ENCODE results near the gene CCDC69.
A peak's percentile ranks its signal among the peaks of the same experiment; 100 is the strongest.

The CCDC69 gene

GRCh38 chr5:151164687-151165392 is 59.1 kb downstream of the CCDC69 start:
- DNase-seq (ENCODE audit: low spot score) = peak; percentile 73

GRCh38 chr5:151162776-151163175 is 61.1 kb downstream of the CCDC69 start:
- no peak for DNase-seq (ENCODE audit: low spot score)

- DNase-seq (ENCODE audit: low spot score) = no peak
Measured at GRCh38 chr5:151159649-151160373, 64.1 kb downstream of the CCDC69 start.

GRCh38 chr5:151158287-151158661 is 65.6 kb downstream of the CCDC69 start:
- DNase-seq (ENCODE audit: low spot score) = no peak

- peak; percentile 80 for DNase-seq (ENCODE audit: low spot score)
Measured at GRCh38 chr5:151157426-151158286, 66.2 kb downstream of the CCDC69 start, which contains the start of gene ANXA6. ANXA6 (minus strand) TSS chr5:151157779; CDS start chr5:151147901, 9,878 bp downstream.

- no peak for DNase-seq (ENCODE audit: low spot score)
Measured at GRCh38 chr5:151156507-151157420, 67.1 kb downstream of the CCDC69 start.

- DNase-seq (ENCODE audit: low spot score) = no peak
Measured at GRCh38 chr5:151155775-151156506, 68.0 kb downstream of the CCDC69 start.

GRCh38 chr5:151154931-151155774 is 68.7 kb downstream of the CCDC69 start:
- DNase-seq (ENCODE audit: low spot score) = no peak

GRCh38 chr5:151153766-151154272 is 70.1 kb downstream of the CCDC69 start:
- DNase-seq (ENCODE audit: low spot score) = no peak

GRCh38 chr5:151153300-151153699 is 70.6 kb downstream of the CCDC69 start:
- no peak for DNase-seq (ENCODE audit: low spot score)

GRCh38 chr5:151151793-151152192 is 72.1 kb downstream of the CCDC69 start:
- no peak for DNase-seq (ENCODE audit: low spot score)

GRCh38 chr5:151151263-151151660 is 72.6 kb downstream of the CCDC69 start:
- no peak for DNase-seq (ENCODE audit: low spot score)

GRCh38 chr5:151150471-151151262 is 73.2 kb downstream of the CCDC69 start:
- DNase-seq (ENCODE audit: low spot score) = no peak

GRCh38 chr5:151148583-151148982 is 75.3 kb downstream of the CCDC69 start:
- DNase-seq (ENCODE audit: low spot score) = no peak

GRCh38 chr5:151147033-151147432 is 76.9 kb downstream of the CCDC69 start:
- no peak for DNase-seq (ENCODE audit: low spot score)

- no peak for DNase-seq (ENCODE audit: low spot score)
Measured at GRCh38 chr5:151146061-151146460, 77.8 kb downstream of the CCDC69 start.

- no peak for DNase-seq (ENCODE audit: low spot score)
Measured at GRCh38 chr5:151144922-151145321, 79.0 kb downstream of the CCDC69 start.

GRCh38 chr5:151144275-151144674 is 79.6 kb downstream of the CCDC69 start:
- DNase-seq (ENCODE audit: low spot score) = no peak

GRCh38 chr5:151143645-151144044 is 80.2 kb downstream of the CCDC69 start:
- DNase-seq (ENCODE audit: low spot score) = no peak

Data from D341Med (cell line).